Right lung (tissue), 5 donors: ENCODE results near the gene ATP1A4. TPM values are rescaled to one million over a fixed set of nuclear protein-coding genes. Genes with fewer than 3 reads are reported as not detected.

Experiments used
- DNase-seq, 2 donors: peaks; one replicate each; pipeline ENCODE4 v3.0.0-alpha.2; 2013
- polyA plus RNA-seq, 5 donors: library from polyadenylated mRNA; unstranded; fragments of 120-200 nt; gene quantifications; one replicate each; pipeline versions ENCODE4 v1.2.1 to v1.2.3, GENCODE V29; 2013; ENCODE audit warnings: inconsistent platforms in 1 of 5, low replicate concordance in 1 of 5; ENCODE audit not compliant: insufficient read length in 5 of 5, insufficient read depth in 1 of 5

Gene ATP1A4
- polyA plus RNA-seq, 5 donors = 0.15 to 0.24 (median 0.22) TPM; not detected in 1

- no peak for DNase-seq
Measured at GRCh38 chr1:160144921-160145320, 6.5 kb upstream of the ATP1A4 start.

DNA sequence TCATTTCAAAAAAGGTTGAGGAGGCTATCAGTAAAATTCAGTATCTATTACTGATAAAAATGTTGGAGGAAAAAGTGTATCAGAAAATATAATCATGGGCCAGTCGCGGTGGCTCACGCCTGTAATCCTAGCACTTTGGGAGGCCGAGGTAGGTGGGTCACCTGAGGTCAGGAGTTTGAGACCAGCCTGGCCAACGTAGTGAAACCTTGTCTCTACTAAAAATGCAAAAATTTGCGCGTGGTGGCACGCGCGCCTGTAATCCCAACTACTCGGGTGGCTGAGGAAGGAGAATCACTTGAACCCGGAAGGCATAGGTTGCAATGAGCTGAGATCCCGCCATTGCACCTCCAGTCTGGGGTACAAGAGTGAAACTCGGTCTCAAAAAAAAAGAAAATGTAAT lies 5.3 kb upstream of the ATP1A4 start:
- DNase-seq = no peak

GRCh38 chr1:160148121-160148520 lies 3.3 kb upstream of the ATP1A4 start:
- no peak for DNase-seq

- DNase-seq = no peak
Measured at GRCh38 chr1:160149233-160149632, 2.2 kb upstream of the ATP1A4 start.

DNA sequence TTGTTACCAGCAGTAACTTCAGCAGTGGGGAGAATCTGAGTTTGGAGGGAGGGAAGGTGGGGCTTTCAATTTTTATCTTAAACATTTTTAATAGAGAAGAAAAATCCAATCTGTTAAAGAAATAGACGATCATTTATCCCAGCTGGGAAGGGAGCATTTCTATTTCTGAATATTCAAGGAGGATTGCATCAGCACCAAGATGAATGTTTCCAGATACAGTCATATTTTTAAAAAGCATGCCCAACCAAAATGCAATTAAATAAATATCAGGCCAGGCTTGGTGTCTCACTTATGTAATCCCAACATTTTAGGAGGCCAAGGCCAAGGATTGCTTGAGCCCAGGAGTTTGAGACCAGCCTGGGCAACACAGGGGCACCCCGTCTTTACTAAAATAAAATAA lies 1.7 kb upstream of the ATP1A4 start:
- no peak for DNase-seq

- no peak for DNase-seq
Measured at GRCh38 chr1:160154790-160155189, 3.4 kb downstream of the ATP1A4 start.

DNA sequence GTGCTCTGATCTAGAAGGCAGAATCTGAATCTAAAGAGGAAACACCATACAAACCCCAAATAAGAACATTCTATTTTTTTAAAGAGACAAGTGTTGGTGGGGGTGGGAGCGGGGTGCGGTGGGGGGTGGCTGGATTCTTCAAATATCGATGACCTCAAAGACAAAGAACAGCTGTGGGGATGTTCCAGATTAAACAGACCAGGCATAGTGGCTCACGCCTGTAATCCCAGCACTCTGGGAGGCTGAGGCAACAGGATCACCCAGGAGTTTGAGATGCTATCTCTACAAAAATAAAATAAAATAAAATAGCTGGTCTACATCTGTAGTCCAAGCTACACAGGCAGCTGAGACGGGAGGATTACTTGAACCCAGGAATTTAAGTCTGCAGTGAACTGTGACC lies 5.0 kb downstream of the ATP1A4 start:
- DNase-seq = no peak

- DNase-seq = no peak
Measured at GRCh38 chr1:160157174-160157573, 5.8 kb downstream of the ATP1A4 start.

GRCh38 chr1:160158031-160158430 lies 6.6 kb downstream of the ATP1A4 start:
- no peak for DNase-seq

- no peak for DNase-seq
Measured at GRCh38 chr1:160158534-160158933, 7.1 kb downstream of the ATP1A4 start.

- peak; percentile 32 to 33 for DNase-seq
Measured at GRCh38 chr1:160159846-160160245, 8.4 kb downstream of the ATP1A4 start.

DNA sequence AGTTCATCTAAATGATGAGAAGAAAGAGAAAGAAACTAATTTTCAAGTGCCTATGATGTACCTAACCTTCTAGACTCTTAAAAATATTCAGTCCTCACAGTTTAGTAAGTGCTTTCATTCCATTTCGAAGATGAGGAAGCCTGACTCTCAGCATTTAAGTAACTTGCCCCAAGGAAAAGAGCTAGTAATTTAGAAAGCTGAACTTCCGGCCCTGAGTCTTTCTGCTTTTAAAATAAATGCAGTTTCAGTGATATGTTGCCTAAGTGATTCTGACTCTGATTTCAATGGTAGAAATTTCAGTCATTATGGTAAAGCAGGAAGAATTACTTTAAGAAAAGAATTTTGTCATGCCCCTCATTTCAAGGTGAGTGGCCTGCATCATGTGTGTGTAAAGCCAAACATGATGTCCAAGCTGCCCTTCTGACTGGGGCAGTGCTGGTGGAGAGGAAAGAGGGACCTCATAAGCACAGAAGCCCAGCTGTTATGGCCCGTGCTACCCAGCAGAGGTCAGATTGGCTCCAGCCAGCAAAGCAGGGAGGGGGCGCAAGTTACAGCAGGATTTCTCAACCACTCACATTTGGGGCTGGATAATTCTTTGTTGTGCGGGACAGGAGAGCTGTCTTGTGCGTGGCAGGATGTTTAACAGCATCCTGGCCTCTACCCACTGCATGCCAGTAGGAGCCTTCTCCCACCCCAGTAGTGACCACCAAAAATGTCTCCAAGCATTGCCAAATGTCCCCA lies 10.7 kb downstream of the ATP1A4 start:
- peak in 1 of 2 donors; percentile 27 for DNase-seq

DNA sequence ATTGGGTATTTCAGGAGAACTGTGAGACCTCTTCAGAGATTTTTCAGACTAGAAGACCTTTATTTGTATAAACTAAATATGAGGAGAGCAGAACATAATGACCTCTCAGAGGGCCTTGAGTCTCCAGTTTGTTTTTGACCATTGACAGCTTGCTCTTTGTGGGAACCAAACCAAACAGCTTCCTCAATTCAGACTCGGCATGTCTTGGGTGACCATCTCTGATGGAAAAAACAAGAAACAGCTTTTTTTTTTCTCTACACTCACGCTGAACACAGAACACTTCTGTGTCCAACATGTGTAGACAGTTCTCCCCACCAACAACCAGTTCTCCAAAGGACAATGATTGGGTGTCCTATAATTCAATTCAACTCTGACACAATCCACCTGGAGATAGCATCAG lies 11.5 kb downstream of the ATP1A4 start:
- no peak for DNase-seq

- no peak for DNase-seq
Measured at GRCh38 chr1:160163615-160164014, 12.2 kb downstream of the ATP1A4 start.

GRCh38 chr1:160164121-160164520 lies 12.7 kb downstream of the ATP1A4 start:
- no peak for DNase-seq

GRCh38 chr1:160166166-160166868 lies 14.9 kb downstream of the ATP1A4 start:
- no peak for DNase-seq

DNA sequence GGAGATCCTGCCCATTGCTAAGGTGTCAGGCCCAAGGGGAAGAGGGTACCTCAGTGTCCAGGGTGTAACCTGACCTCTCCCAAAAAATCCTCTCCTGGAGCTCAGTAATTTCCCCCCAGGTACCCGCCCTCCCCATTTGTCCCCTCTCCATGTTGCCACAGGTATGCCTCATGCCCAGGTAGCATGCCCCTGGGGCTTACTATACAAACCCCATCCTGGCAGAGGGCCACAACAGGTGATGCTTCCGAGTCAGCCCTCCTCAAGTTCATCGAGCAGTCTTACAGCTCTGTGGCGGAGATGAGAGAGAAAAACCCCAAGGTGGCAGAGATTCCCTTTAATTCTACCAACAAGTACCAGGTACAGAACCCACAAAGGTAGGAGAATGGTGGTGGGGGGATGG lies 15.7 kb downstream of the ATP1A4 start:
- DNase-seq = no peak

DNA sequence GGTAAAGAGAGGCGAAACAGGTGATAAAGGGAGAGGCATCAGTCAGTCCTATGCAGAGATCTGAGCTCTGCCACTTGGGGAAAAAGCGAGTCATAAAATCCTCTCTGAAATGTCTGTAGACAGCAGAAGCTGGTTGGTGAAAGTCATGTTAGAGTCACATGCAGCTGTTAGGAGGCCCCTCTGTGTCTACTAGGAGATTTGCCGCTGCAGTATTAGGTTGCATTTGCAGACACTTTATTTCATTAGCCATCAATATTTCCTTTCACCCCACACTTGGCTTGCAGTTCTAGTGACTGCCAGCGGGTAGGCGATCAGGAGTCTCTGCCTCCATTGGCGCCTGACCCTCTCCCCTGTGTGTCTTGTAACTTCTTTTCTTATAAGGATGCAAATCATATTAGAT lies 16.2 kb downstream of the ATP1A4 start:
- no peak for DNase-seq

- DNase-seq = no peak
Measured at GRCh38 chr1:160168016-160168415, 16.6 kb downstream of the ATP1A4 start.

DNA sequence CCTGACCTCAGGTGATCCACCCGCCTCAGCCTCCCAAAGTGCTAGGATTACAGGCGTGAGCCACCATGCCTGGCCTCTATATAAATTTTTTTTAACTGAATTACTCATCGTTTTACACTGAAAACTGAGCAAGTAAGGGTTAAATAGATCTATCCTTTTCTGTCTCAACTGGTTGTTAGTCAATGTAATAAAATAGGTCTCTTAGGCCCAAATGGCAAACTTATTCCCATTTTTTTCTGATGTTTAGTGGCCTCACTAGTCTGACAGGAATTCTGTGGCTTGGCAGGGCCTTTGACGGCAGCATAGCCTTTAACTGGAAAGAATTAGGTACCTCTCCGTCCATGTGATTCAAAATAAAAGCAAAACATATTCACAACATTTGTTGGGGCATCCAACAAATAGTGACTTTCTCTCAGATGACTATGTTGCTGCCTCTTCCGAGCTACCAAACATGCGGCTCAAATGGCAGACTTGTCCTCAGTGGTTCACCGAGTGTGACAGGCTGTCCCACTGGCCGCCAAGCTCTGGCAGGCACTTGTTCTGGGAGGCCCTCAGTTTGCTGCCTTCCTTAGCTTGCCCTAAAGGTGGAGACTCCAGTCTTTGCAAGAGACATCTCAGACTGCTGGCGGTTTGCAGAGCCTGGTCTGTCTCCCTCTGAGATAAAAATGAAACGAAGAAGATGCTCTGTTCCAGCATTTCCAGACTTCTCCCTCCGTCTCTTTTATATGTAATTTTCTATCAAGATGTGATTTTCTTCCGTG lies 17.4 kb downstream of the ATP1A4 start:
- no peak for DNase-seq

DNA sequence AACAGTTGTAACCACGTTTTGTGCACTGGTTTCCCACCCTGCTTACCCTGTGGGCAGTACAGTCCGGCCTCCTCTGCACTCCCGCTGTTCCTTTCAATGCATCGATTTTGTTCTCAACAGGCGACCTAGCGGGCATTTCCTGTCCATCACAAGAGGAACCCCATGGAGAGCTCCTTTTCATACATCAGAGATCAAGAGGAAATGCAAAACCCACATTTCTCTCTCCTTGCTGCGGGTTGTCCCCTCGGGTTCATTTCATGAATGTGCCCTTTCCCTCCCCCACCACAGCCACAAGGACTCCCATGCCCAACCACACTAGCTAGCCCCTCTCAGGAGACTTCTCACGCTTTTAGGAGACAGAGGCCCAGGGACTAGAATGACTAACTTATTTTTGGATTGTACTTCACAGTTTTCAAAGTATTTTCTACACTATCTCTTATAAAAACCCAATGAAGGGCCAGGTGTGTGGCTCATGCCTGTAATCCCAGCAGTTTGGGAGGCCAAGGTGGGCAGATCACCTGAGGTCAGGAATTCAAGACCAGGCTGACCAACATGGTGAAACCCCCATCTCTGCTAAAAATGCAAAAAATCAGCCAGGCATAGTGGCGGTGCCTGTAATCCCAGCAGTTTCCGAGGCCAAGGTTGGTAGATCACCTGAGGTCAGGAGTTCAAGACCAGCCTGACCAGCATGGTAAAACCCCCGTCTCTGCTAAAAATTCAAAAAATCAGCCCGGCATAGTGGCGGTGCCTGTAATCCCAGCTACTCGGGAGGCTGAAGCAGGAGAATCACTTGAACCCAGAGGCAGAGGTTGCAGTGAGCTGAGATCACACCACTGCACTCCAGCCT lies 18.4 kb downstream of the ATP1A4 start:
- no peak for DNase-seq

DNA sequence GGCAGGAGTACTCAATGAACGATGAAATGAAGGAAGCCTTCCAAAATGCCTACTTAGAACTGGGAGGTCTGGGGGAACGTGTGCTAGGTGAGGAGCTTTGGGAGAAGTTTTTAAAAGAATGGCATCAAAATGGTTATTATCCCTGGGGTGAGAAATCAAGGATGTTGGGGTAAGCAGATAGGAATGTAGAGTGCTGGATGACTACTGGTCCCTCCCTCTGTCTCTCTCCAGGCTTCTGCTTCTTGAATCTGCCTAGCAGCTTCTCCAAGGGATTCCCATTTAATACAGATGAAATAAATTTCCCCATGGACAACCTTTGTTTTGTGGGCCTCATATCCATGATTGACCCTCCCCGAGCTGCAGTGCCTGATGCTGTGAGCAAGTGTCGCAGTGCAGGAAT lies 20.0 kb downstream of the ATP1A4 start:
- no peak for DNase-seq
